ENCODE measurements around the gene CHMP2A. TPM values are rescaled to one million over a fixed set of nuclear protein-coding genes. Genes with fewer than 3 reads are reported as not detected.

Gene CHMP2A
- total and polyA plus RNA-seq, 2 of the 13 experiments (the other 11 are each of a cell fraction or from before 2014, with no cell fraction given) = 49.7 to 55.0 TPM

DNA sequence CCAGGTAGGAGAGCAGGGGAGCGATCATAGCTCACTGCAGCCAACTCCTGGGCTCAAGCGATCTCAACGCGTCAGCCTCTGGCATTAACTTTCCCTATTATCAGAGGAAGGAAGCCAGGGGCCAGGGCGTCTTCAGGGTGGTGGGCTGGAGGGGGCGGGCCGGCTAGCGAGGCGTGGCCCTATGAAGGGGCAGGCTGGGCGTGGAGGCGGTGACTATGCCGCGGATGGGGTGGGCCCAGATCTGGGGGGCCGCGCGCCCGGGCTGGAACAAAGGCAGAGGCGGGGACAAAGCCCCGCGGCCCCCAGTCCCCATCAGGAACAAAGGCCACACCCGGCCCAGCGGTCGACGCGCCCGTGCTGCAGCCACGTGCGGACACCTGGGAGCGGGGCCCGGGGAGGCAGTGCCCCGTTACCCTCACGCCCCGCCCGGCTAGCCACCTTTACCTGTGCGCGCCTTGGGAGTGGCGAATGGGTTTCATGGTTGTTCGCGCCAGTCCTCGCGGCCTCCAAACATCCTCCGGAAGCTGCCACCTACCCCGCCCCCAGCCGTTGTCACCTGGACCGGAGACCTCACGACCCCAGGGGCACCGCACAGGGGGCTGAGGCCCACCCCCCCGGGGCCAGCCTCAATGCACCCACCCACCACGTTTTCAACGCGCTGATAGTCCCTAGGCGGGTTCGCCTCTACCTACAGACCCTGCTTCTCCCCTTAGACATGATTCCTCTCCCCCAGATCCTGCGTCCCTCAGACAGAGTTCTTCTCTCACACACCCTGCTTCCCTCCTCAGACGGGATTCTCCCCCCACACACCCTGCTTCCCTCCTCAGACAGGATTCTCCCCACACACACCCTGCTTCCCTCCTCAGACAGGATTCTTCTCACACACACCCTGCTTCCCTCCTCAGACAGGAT is 16.4 kb downstream of the CHMP2A start (continued):
- TF ChIP-seq, protein P1, sequence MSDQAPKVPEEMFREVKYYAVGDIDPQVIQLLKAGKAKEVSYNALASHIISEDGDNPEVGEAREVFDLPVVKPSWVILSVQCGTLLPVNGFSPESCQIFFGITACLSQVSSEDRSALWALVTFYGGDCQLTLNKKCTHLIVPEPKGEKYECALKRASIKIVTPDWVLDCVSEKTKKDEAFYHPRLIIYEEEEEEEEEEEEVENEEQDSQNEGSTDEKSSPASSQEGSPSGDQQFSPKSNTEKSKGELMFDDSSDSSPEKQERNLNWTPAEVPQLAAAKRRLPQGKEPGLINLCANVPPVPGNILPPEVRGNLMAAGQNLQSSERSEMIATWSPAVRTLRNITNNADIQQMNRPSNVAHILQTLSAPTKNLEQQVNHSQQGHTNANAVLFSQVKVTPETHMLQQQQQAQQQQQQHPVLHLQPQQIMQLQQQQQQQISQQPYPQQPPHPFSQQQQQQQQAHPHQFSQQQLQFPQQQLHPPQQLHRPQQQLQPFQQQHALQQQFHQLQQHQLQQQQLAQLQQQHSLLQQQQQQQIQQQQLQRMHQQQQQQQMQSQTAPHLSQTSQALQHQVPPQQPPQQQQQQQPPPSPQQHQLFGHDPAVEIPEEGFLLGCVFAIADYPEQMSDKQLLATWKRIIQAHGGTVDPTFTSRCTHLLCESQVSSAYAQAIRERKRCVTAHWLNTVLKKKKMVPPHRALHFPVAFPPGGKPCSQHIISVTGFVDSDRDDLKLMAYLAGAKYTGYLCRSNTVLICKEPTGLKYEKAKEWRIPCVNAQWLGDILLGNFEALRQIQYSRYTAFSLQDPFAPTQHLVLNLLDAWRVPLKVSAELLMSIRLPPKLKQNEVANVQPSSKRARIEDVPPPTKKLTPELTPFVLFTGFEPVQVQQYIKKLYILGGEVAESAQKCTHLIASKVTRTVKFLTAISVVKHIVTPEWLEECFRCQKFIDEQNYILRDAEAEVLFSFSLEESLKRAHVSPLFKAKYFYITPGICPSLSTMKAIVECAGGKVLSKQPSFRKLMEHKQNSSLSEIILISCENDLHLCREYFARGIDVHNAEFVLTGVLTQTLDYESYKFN (CRISPR knock-in tag; conservative IDR thresholded peaks at IDR 0.05) = peak; percentile 47
- TF ChIP-seq ZNF296 (CRISPR knock-in tag; conservative IDR thresholded peaks at IDR 0.05) = no peak
- TF ChIP-seq, protein P2, sequence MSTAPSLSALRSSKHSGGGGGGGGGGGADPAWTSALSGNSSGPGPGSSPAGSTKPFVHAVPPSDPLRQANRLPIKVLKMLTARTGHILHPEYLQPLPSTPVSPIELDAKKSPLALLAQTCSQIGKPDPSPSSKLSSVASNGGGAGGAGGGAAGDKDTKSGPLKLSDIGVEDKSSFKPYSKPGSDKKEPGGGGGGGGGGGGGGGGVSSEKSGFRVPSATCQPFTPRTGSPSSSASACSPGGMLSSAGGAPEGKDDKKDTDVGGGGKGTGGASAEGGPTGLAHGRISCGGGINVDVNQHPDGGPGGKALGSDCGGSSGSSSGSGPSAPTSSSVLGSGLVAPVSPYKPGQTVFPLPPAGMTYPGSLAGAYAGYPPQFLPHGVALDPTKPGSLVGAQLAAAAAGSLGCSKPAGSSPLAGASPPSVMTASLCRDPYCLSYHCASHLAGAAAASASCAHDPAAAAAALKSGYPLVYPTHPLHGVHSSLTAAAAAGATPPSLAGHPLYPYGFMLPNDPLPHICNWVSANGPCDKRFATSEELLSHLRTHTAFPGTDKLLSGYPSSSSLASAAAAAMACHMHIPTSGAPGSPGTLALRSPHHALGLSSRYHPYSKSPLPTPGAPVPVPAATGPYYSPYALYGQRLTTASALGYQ (CRISPR knock-in tag; IDR thresholded peaks at IDR 0.05) = no peak
- TF ChIP-seq ZNF432 (CRISPR knock-in tag; IDR thresholded peaks at IDR 0.05; ENCODE audit: borderline replicate concordance) = no peak
- TF ChIP-seq, protein P3, sequence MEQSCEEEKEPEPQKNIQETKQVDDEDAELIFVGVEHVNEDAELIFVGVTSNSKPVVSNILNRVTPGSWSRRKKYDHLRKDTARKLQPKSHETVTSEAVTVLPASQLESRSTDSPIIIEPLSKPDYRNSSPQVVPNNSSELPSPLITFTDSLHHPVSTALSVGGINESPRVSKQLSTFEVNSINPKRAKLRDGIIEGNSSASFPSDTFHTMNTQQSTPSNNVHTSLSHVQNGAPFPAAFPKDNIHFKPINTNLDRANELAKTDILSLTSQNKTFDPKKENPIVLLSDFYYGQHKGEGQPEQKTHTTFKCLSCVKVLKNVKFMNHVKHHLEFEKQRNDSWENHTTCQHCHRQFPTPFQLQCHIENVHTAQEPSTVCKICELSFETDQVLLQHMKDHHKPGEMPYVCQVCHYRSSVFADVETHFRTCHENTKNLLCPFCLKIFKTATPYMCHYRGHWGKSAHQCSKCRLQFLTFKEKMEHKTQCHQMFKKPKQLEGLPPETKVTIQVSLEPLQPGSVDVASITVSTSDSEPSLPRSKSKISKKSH (CRISPR knock-in tag; IDR thresholded peaks at IDR 0.05; ENCODE audit: borderline replicate concordance) = no peak
- TF ChIP-seq, protein P4, sequence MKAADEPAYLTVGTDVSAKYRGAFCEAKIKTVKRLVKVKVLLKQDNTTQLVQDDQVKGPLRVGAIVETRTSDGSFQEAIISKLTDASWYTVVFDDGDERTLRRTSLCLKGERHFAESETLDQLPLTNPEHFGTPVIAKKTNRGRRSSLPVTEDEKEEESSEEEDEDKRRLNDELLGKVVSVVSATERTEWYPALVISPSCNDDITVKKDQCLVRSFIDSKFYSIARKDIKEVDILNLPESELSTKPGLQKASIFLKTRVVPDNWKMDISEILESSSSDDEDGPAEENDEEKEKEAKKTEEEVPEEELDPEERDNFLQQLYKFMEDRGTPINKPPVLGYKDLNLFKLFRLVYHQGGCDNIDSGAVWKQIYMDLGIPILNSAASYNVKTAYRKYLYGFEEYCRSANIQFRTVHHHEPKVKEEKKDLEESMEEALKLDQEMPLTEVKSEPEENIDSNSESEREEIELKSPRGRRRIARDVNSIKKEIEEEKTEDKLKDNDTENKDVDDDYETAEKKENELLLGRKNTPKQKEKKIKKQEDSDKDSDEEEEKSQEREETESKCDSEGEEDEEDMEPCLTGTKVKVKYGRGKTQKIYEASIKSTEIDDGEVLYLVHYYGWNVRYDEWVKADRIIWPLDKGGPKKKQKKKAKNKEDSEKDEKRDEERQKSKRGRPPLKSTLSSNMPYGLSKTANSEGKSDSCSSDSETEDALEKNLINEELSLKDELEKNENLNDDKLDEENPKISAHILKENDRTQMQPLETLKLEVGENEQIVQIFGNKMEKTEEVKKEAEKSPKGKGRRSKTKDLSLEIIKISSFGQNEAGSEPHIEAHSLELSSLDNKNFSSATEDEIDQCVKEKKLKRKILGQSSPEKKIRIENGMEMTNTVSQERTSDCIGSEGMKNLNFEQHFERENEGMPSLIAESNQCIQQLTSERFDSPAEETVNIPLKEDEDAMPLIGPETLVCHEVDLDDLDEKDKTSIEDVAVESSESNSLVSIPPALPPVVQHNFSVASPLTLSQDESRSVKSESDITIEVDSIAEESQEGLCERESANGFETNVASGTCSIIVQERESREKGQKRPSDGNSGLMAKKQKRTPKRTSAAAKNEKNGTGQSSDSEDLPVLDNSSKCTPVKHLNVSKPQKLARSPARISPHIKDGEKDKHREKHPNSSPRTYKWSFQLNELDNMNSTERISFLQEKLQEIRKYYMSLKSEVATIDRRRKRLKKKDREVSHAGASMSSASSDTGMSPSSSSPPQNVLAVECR (CRISPR knock-in tag; IDR thresholded peaks at IDR 0.05; ENCODE audit: borderline replicate concordance) = peak; percentile 52; the same call in 1 of the 2 replicates
- TF ChIP-seq ZNF841 (CRISPR knock-in tag; IDR thresholded peaks at IDR 0.05; ENCODE audit: borderline replicate concordance) = no peak
- no peak for TF ChIP-seq ZNF329 (CRISPR knock-in tag; IDR thresholded peaks at IDR 0.05; ENCODE audit: low read depth)
- TF ChIP-seq PHF20 (CRISPR knock-in tag; IDR thresholded peaks at IDR 0.05) = 0 out of 2 replicates have a peak, but pooled peaks have one; percentile 19
- TF ChIP-seq PCBP2 (optimal IDR thresholded peaks at IDR 0.05; ENCODE audit: low read depth, low read length, poor library complexity, severe bottlenecking) = no peak
- no peak for TF ChIP-seq ZNF567 (CRISPR knock-in tag; IDR thresholded peaks at IDR 0.05; ENCODE audit: borderline replicate concordance)
- TF ChIP-seq, protein P5, sequence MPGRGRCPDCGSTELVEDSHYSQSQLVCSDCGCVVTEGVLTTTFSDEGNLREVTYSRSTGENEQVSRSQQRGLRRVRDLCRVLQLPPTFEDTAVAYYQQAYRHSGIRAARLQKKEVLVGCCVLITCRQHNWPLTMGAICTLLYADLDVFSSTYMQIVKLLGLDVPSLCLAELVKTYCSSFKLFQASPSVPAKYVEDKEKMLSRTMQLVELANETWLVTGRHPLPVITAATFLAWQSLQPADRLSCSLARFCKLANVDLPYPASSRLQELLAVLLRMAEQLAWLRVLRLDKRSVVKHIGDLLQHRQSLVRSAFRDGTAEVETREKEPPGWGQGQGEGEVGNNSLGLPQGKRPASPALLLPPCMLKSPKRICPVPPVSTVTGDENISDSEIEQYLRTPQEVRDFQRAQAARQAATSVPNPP (CRISPR knock-in tag; IDR thresholded peaks at IDR 0.05) = no peak; the same call in 1 of the 2 replicates
- no peak for TF ChIP-seq YEATS2 (CRISPR knock-in tag; IDR thresholded peaks at IDR 0.05; ENCODE audit: borderline replicate concordance)
